CD4-positive, CD25-positive, alpha-beta regulatory T cell (primary cell): ENCODE results near the gene LCE1A. TPM values are rescaled to one million over a fixed set of nuclear protein-coding genes. Genes with fewer than 3 reads are reported as not detected.

Experiments used
- ATAC-seq, 2 donors: fragments of 150-1000 bp; cut with Tn5 transposase; one replicate each; pipeline ENCODE4 v1.10.0; 2021; ENCODE audit warnings: low read depth in 2 of 2, moderate number of reproducible peaks in 2 of 2, moderate library complexity in 1 of 2
- DNase-seq, 3 donors: peaks; one replicate each; pipeline versions ENCODE4 v3.0.0 to v3.0.0-alpha.2; 2012 to 2022; ENCODE audit warnings: mixed read lengths in 1 of 3
- H3K27ac ChIP-seq: one replicate; pipeline ENCODE4 v1.7.0; 2013; ENCODE audit warnings: mild to moderate bottlenecking, low read length; ENCODE audit not compliant: insufficient read depth, poor library complexity, severe bottlenecking
- H3K27me3 ChIP-seq: one replicate; pipeline ENCODE4 v1.7.0; 2013; ENCODE audit warnings: low read length; ENCODE audit not compliant: control insufficient read depth, insufficient read depth
- H3K36me3 ChIP-seq: one replicate; pipeline ENCODE4 v1.7.0; 2013; ENCODE audit warnings: mild to moderate bottlenecking, low read length, moderate library complexity; ENCODE audit not compliant: control insufficient read depth, insufficient read depth
- H3K4me1 ChIP-seq: 2 replicates; pipeline ENCODE4 v1.7.0; 2013; ENCODE audit warnings: mild to moderate bottlenecking, low read length; ENCODE audit not compliant: insufficient read depth, control insufficient read depth, poor library complexity, severe bottlenecking
- H3K4me3 ChIP-seq: one replicate; pipeline ENCODE4 v1.7.0; 2013; ENCODE audit warnings: low read depth, mild to moderate bottlenecking, low read length, moderate library complexity
- H3K9me3 ChIP-seq, 2 experiments: 1 replicate in 1 of 2; 2 replicates in 1 of 2; pipeline ENCODE4 v1.7.0; 2013; ENCODE audit warnings: low read length in 2 of 2, mild to moderate bottlenecking in 1 of 2, moderate library complexity in 1 of 2; ENCODE audit not compliant: control insufficient read depth in 2 of 2
- H3K27ac Mint-ChIP-seq, 3 donors: one replicate each; pipeline ENCODE4 v1.8.0; 2020 to 2022; ENCODE audit warnings: mild to moderate bottlenecking in 3 of 3, mixed read lengths in 3 of 3, moderate library complexity in 2 of 3
- H3K27me3 Mint-ChIP-seq: one replicate; pipeline ENCODE4 v1.8.0; 2022; ENCODE audit warnings: mild to moderate bottlenecking, mixed read lengths
- H3K36me3 Mint-ChIP-seq: one replicate; pipeline ENCODE4 v1.8.0; 2020; ENCODE audit warnings: mixed read lengths
- H3K4me1 Mint-ChIP-seq, 4 donors: one replicate each; pipeline ENCODE4 v1.8.0; 2020 to 2022; ENCODE audit warnings: mixed read lengths in 4 of 4, mild to moderate bottlenecking in 1 of 4
- H3K4me3 Mint-ChIP-seq, 4 donors: one replicate each; pipeline ENCODE4 v1.8.0; 2020 to 2022; ENCODE audit warnings: mild to moderate bottlenecking in 4 of 4, mixed read lengths in 4 of 4, moderate library complexity in 3 of 4
- H3K9me3 Mint-ChIP-seq, 7 donors: one replicate each; pipeline ENCODE4 v1.8.0; 2020 to 2022; ENCODE audit warnings: mixed read lengths in 7 of 7, mild to moderate bottlenecking in 3 of 7, moderate library complexity in 2 of 7
- polyA plus RNA-seq, 4 donors: library from polyadenylated mRNA; unstranded; fragments of 300-500 nt; fragmentation: Illumina TruSeq; gene quantifications; one replicate each; pipeline ENCODE4 v1.2.3, GENCODE V29; 2021
- total RNA-seq: library from RNA; stranded (reverse); gene quantifications from one replicate; pipeline ENCODE4 v1.2.3, GENCODE V29; 2022

Gene LCE1A, protein sequence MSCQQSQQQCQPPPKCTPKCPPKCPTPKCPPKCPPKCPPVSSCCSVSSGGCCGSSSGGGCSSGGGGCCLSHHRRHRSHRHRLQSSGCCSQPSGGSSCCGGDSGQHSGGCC
- total RNA-seq (not detected), polyA plus RNA-seq (not detected)

- Mint-ChIP-seq H3K27me3 (peaks cover 9% of the 10 kb centered on the region), H3K27ac (no peak within 1 kb of the TSS), H3K4me3 (no peak within 1 kb of the TSS), H3K36me3 (no peaks in the 10 kb centered on the region), H3K9me3 (peaks cover 0 to 3% (median 1%) of the 10 kb centered on the region in 7 donors), H3K4me1 (no peaks in the 10 kb centered on the region)
- no peak within 1 kb of the TSS for H3K4me3 ChIP-seq
- no peaks in the 10 kb centered on the region for H3K4me1 ChIP-seq
- no peak within 1 kb of the TSS for H3K27ac ChIP-seq
- DNase-seq (no peak), ATAC-seq (no peak)
- H3K36me3 ChIP-seq = no peaks in the 10 kb centered on the region
- no peaks in the 10 kb centered on the region for H3K9me3 ChIP-seq
- peaks cover 7% of the 10 kb centered on the region for H3K27me3 ChIP-seq
These were observed at the start of gene LCE1A for GRCh38 chr1:152827173-152827572. Gene LCE1A, plus strand, starts transcription at chr1:152827473. Its CDS starts 0 bp downstream, at chr1:152827473.

GRCh38 chr1:152777510-152778137 is 49.6 kb upstream of the LCE1A start:
- Mint-ChIP-seq H3K27ac (no peak overlapping the region), H3K36me3 (no peaks in the 10 kb centered on the region), H3K4me3 (no peak overlapping the region), H3K9me3 (peaks cover 0 to 4% (median 0%) of the 10 kb centered on the region in 7 donors), H3K4me1 (peaks cover 0 to 3% (median 0%) of the 10 kb centered on the region in 4 donors), H3K27me3 (peaks cover 2% of the 10 kb centered on the region)
- Histone ChIP-seq H3K9me3 (no peaks in the 10 kb centered on the region), H3K36me3 (no peaks in the 10 kb centered on the region), H3K4me1 (no peaks in the 10 kb centered on the region), H3K27ac (no peak overlapping the region), H3K4me3 (no peak overlapping the region), H3K27me3 (no peaks in the 10 kb centered on the region)
- DNase-seq (no peak), ATAC-seq (no peak)

- Histone ChIP-seq H3K36me3 (no peaks in the 10 kb centered on the region), H3K27me3 (peaks cover 7% of the 10 kb centered on the region), H3K4me3 (no peak overlapping the region), H3K4me1 (no peaks in the 10 kb centered on the region), H3K9me3 (no peaks in the 10 kb centered on the region), H3K27ac (no peak overlapping the region)
- Mint-ChIP-seq H3K9me3 (peaks cover 0 to 2% (median 0%) of the 10 kb centered on the region in 7 donors), H3K27ac (no peak overlapping the region), H3K4me3 (no peak overlapping the region), H3K4me1 (no peaks in the 10 kb centered on the region), H3K36me3 (no peaks in the 10 kb centered on the region), H3K27me3 (peaks cover 16% of the 10 kb centered on the region)
- no peak for ATAC-seq
- DNase-seq = no peak
These were observed 44.2 kb upstream of the LCE1A start for GRCh38 chr1:152783095-152783494.

- Histone ChIP-seq H3K9me3 (no peaks in the 10 kb centered on the region), H3K4me3 (no peak within 1 kb of the TSS), H3K27me3 (peaks cover 9% of the 10 kb centered on the region), H3K36me3 (no peaks in the 10 kb centered on the region), H3K27ac (no peak within 1 kb of the TSS), H3K4me1 (no peaks in the 10 kb centered on the region)
- H3K9me3 Mint-ChIP-seq = peaks cover 0 to 2% (median 0%) of the 10 kb centered on the region in 7 donors
- H3K4me3 Mint-ChIP-seq = no peak within 1 kb of the TSS
- H3K36me3 Mint-ChIP-seq = no peaks in the 10 kb centered on the region
- DNase-seq (no peak), ATAC-seq (no peak)
- H3K27me3 Mint-ChIP-seq = peaks cover 16% of the 10 kb centered on the region
- H3K27ac Mint-ChIP-seq = peak within 1 kb of the TSS in 1 of 3 donors; percentile 69
- no peaks in the 10 kb centered on the region for H3K4me1 Mint-ChIP-seq
These were observed 41.2 kb upstream of the LCE1A start, which contains the start of gene LCE1E for GRCh38 chr1:152786077-152786476. Gene LCE1E, plus strand, starts transcription at chr1:152786257. Its CDS starts 1,043 bp downstream, at chr1:152787300.

DNA sequence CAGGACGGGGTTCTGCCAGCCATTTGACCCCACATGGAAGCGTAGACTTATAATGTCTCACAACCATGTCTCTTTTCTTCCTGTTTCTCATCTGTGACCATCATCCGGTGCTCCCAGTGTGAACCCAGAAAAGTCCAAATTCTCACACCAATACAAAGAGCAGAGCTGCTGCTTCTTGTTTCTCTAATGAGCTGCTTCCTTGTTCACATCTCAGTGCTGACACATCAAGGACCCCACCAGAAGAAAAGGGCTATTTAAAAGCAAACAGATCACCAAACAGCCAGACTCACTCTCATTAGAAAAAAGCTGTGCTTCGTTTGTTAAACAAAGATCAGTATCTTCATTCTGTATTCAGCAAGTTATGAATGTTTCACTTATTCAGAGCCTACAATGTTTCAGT is 31.6 kb upstream of the LCE1A start:
- Mint-ChIP-seq H3K27ac (no peak overlapping the region), H3K9me3 (peaks cover 0 to 3% (median 0%) of the 10 kb centered on the region in 7 donors), H3K4me3 (no peak overlapping the region), H3K27me3 (peaks cover 21% of the 10 kb centered on the region), H3K36me3 (no peaks in the 10 kb centered on the region), H3K4me1 (no peaks in the 10 kb centered on the region)
- Histone ChIP-seq H3K9me3 (no peaks in the 10 kb centered on the region), H3K27me3 (no peaks in the 10 kb centered on the region), H3K4me1 (no peaks in the 10 kb centered on the region), H3K27ac (no peak overlapping the region), H3K4me3 (no peak overlapping the region), H3K36me3 (no peaks in the 10 kb centered on the region)
- ATAC-seq (no peak), DNase-seq (no peak)

- H3K4me1 Mint-ChIP-seq = no peaks in the 10 kb centered on the region
These were observed 30.9 kb upstream of the LCE1A start, which contains the start of gene LCE1D for GRCh38 chr1:152796421-152796820. Gene LCE1D, plus strand, starts transcription at chr1:152796721. Its CDS starts 1,074 bp downstream, at chr1:152797795.

GRCh38 chr1:152801333-152801732 is 25.9 kb upstream of the LCE1A start:
- Mint-ChIP-seq H3K9me3 (peaks cover 0 to 3% (median 0%) of the 10 kb centered on the region in 7 donors), H3K4me1 (no peaks in the 10 kb centered on the region), H3K27ac (no peak overlapping the region), H3K4me3 (no peak overlapping the region), H3K27me3 (peaks cover 36% of the 10 kb centered on the region), H3K36me3 (no peaks in the 10 kb centered on the region)
- Histone ChIP-seq H3K27me3 (peaks cover 6% of the 10 kb centered on the region), H3K9me3 (no peaks in the 10 kb centered on the region), H3K27ac (no peak overlapping the region), H3K4me1 (no peaks in the 10 kb centered on the region), H3K4me3 (no peak overlapping the region), H3K36me3 (no peaks in the 10 kb centered on the region)
- ATAC-seq (no peak), DNase-seq (no peak)

More at GRCh38 chr1:152796421-152796820, 30.9 kb upstream of the LCE1A start, which contains the start of gene LCE1D:
- H3K9me3 ChIP-seq = no peaks in the 10 kb centered on the region
- DNase-seq (no peak), ATAC-seq (no peak)
- Mint-ChIP-seq H3K27me3 (peaks cover 21% of the 10 kb centered on the region), H3K36me3 (no peaks in the 10 kb centered on the region), H3K9me3 (peaks cover 0 to 3% (median 0%) of the 10 kb centered on the region in 7 donors), H3K27ac (no peak within 1 kb of the TSS), H3K4me3 (no peak within 1 kb of the TSS)
- H3K4me1 ChIP-seq = no peaks in the 10 kb centered on the region
- H3K27ac ChIP-seq = no peak within 1 kb of the TSS
- H3K36me3 ChIP-seq = no peaks in the 10 kb centered on the region
- no peaks in the 10 kb centered on the region for H3K27me3 ChIP-seq
- no peak within 1 kb of the TSS for H3K4me3 ChIP-seq

DNA sequence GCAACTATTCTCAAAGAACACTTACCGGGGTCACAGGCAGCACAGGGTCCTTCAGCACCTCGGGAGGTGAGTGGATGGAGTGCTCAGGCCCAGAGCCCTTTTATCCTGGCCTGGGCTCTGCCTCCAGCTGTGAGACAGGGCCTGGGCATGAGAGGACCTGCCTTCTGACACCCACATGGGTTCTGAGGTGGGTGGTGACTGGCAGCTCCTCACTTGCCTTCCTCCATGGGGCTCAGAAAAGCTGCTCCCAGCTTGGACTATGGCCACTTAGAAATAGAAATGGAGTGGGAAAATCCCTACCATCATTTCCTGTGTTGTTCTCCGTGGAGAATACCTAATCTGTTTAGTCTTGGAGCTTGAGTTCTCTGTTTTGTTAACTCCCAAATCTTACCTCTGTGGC is 20.7 kb upstream of the LCE1A start, which contains the start of gene LCE1C:
LCE1C (minus strand) TSS at position 76 of the 400 bp plus-strand sequence. CDS start 1,173 bp downstream, outside the sequence.
- H3K27ac ChIP-seq = no peak within 1 kb of the TSS
- ATAC-seq = no peak
- H3K9me3 ChIP-seq = no peaks in the 10 kb centered on the region
- DNase-seq = no peak
- H3K27me3 Mint-ChIP-seq = peaks cover 21% of the 10 kb centered on the region
- H3K9me3 Mint-ChIP-seq = peaks cover 0 to 3% (median 0%) of the 10 kb centered on the region in 7 donors
- peaks cover 7% of the 10 kb centered on the region for H3K27me3 ChIP-seq
- H3K4me1 ChIP-seq = no peaks in the 10 kb centered on the region
- peak within 1 kb of the TSS in 1 of 3 donors; percentile 20 for H3K27ac Mint-ChIP-seq
- no peak within 1 kb of the TSS for H3K4me3 ChIP-seq
- H3K36me3 ChIP-seq = no peaks in the 10 kb centered on the region
- H3K4me3 Mint-ChIP-seq = no peak within 1 kb of the TSS
- H3K36me3 Mint-ChIP-seq = no peaks in the 10 kb centered on the region
- H3K4me1 Mint-ChIP-seq = no peaks in the 10 kb centered on the region
